HepG2 (cell line): Measurements from ENCODE around the gene OCSTAMP. TPM values are rescaled to one million over a fixed set of nuclear protein-coding genes. Genes with fewer than 3 reads are reported as not detected.

Experiments used
- FOXA1 ChIP-seq, 2 experiments: fragments of 450-650 bp in 1 of 2; sonication (generic) in 1 of 2; formaldehyde crosslinking in 1 of 2; IDR thresholded peaks; 2 replicates each; pipeline versions ENCODE4 v1.4.0 to v1.6.1; 2016 to 2020; ENCODE audit warnings: missing genetic modification reagents in 1 of 2
- GATAD2A ChIP-seq: IDR thresholded peaks from 2 replicates; pipeline ENCODE4 v1.6.1; 2016
- HOXD1 ChIP-seq: sonication (generic); formaldehyde crosslinking; IDR thresholded peaks from 2 replicates; pipeline ENCODE4 v1.5.0; 2020; ENCODE audit warnings: missing genetic modification reagents
- MAFF ChIP-seq: IDR thresholded peaks from 2 replicates; pipeline ENCODE4 v1.6.1; 2011; ENCODE audit warnings: low read depth, low read length, improper control_type of control experiment
- MAZ ChIP-seq, 2 experiments: sonication (generic) in 1 of 2; formaldehyde crosslinking in 1 of 2; IDR thresholded peaks; 2 replicates each; pipeline versions ENCODE4 v1.5.0 to v1.6.1; 2012 to 2020; ENCODE audit warnings: low read depth in 2 of 2, mild to moderate bottlenecking in 2 of 2, borderline replicate concordance in 1 of 2, improper control_type of control experiment in 1 of 2, low read length in 1 of 2, missing genetic modification reagents in 1 of 2, moderate library complexity in 1 of 2
- MED1 ChIP-seq: sonication (generic); formaldehyde crosslinking; IDR thresholded peaks from 2 replicates; pipeline ENCODE4 v1.4.0; 2020; ENCODE audit warnings: missing genetic modification reagents
- RAD51 ChIP-seq: fragments of 450-650 bp; IDR thresholded peaks from 2 replicates; pipeline ENCODE4 v1.6.1; 2016; ENCODE audit warnings: borderline replicate concordance
- SMARCE1 ChIP-seq: fragments of 450-650 bp; IDR thresholded peaks from 2 replicates; pipeline ENCODE4 v1.6.1; 2017; ENCODE audit warnings: borderline replicate concordance
- SRY ChIP-seq: sonication (generic); formaldehyde crosslinking; IDR thresholded peaks from 2 replicates; pipeline ENCODE4 v1.8.0; 2022; ENCODE audit warnings: mild to moderate bottlenecking, missing genetic modification reagents
- TAF15 ChIP-seq: fragments of 200-400 bp; formaldehyde crosslinking; IDR thresholded peaks from one replicate; pipeline ENCODE4 v1.6.1; 2018; ENCODE audit warnings: mild to moderate bottlenecking, low read depth, low read length; ENCODE audit not compliant: poor library complexity, severe bottlenecking
- ZBTB42 ChIP-seq: sonication (generic); formaldehyde crosslinking; IDR thresholded peaks from 2 replicates; pipeline ENCODE4 v1.5.0; 2020; ENCODE audit warnings: mild to moderate bottlenecking, missing genetic modification reagents
- ZFY ChIP-seq: sonication (generic); formaldehyde crosslinking; IDR thresholded peaks from 2 replicates; pipeline ENCODE4 v1.4.0; 2020; ENCODE audit warnings: missing genetic modification reagents
- ZNF530 ChIP-seq: sonication (generic); formaldehyde crosslinking; IDR thresholded peaks from 2 replicates; pipeline ENCODE4 v1.5.0; 2020; ENCODE audit warnings: low read depth, mild to moderate bottlenecking, missing genetic modification reagents
- ZNF546 ChIP-seq: sonication (generic); formaldehyde crosslinking; conservative IDR thresholded peaks from 2 replicates; pipeline ENCODE4 v1.8.1; 2023; ENCODE audit warnings: mild to moderate bottlenecking, missing genetic modification reagents
- ZNF556 ChIP-seq: sonication (generic); formaldehyde crosslinking; IDR thresholded peaks from 2 replicates; pipeline ENCODE4 v1.4.0; 2020; ENCODE audit warnings: mild to moderate bottlenecking, missing genetic modification reagents, borderline replicate concordance
- ZNF567 ChIP-seq: sonication (generic); formaldehyde crosslinking; IDR thresholded peaks from 2 replicates; pipeline ENCODE4 v1.8.1; 2023; ENCODE audit warnings: mild to moderate bottlenecking, missing genetic modification reagents, borderline replicate concordance
- ZNF672 ChIP-seq: sonication (generic); formaldehyde crosslinking; IDR thresholded peaks from 2 replicates; pipeline ENCODE4 v1.8.1; 2022; ENCODE audit warnings: missing genetic modification reagents
- ZNF773 ChIP-seq: sonication (generic); formaldehyde crosslinking; IDR thresholded peaks from 2 replicates; pipeline ENCODE4 v1.4.0; 2020; ENCODE audit warnings: missing genetic modification reagents, borderline replicate concordance
- polyA plus RNA-seq, 8 experiments: library from polyadenylated mRNA; depleted of rRNA in 3 of 8; stranded (reverse) in 7 of 8; unstranded in 1 of 8; fragments of >200 nt; fragmentation: Illumina TruSeq in 4 of 8; extraction: Trizol in 4 of 8; gene quantifications; 2 replicates each; pipeline versions ENCODE4 v1.2.1 to v1.2.3, GENCODE V29; 2011 to 2016; ENCODE audit warnings: low read depth in 4 of 8, missing spikeins in 1 of 8, mixed read lengths in 1 of 8; ENCODE audit not compliant: insufficient read depth in 1 of 8
- total RNA-seq, 5 experiments: library from RNA; depleted of rRNA; stranded (reverse); fragments of >200 nt; fragmentation: Illumina TruSeq; extraction: Trizol; gene quantifications; 2 replicates each; pipeline ENCODE4 v1.2.3, GENCODE V29; 2016; ENCODE audit warnings: low read depth in 1 of 5
- TF ChIP-seq, protein P1 (sequence below): sonication (generic); formaldehyde crosslinking; IDR thresholded peaks from 2 replicates; pipeline ENCODE4 v1.4.0; 2020; ENCODE audit warnings: missing genetic modification reagents, borderline replicate concordance
- TF ChIP-seq, protein P2 (sequence below): sonication (generic); formaldehyde crosslinking; IDR thresholded peaks from 2 replicates; pipeline ENCODE4 v1.4.0; 2020; ENCODE audit warnings: low read depth, mild to moderate bottlenecking, missing genetic modification reagents
- TF ChIP-seq, protein P3 (sequence below): sonication (generic); formaldehyde crosslinking; IDR thresholded peaks from 2 replicates; pipeline ENCODE4 v1.4.0; 2020; ENCODE audit warnings: missing genetic modification reagents
- TF ChIP-seq, protein P4 (sequence below): sonication (generic); formaldehyde crosslinking; IDR thresholded peaks from 2 replicates; pipeline ENCODE4 v1.5.0; 2020; ENCODE audit warnings: missing genetic modification reagents

Gene OCSTAMP
- total and polyA plus RNA-seq, 2 of the 13 experiments (the other 11 are each of a cell fraction or from before 2014, with no cell fraction given), result not detected

DNA sequence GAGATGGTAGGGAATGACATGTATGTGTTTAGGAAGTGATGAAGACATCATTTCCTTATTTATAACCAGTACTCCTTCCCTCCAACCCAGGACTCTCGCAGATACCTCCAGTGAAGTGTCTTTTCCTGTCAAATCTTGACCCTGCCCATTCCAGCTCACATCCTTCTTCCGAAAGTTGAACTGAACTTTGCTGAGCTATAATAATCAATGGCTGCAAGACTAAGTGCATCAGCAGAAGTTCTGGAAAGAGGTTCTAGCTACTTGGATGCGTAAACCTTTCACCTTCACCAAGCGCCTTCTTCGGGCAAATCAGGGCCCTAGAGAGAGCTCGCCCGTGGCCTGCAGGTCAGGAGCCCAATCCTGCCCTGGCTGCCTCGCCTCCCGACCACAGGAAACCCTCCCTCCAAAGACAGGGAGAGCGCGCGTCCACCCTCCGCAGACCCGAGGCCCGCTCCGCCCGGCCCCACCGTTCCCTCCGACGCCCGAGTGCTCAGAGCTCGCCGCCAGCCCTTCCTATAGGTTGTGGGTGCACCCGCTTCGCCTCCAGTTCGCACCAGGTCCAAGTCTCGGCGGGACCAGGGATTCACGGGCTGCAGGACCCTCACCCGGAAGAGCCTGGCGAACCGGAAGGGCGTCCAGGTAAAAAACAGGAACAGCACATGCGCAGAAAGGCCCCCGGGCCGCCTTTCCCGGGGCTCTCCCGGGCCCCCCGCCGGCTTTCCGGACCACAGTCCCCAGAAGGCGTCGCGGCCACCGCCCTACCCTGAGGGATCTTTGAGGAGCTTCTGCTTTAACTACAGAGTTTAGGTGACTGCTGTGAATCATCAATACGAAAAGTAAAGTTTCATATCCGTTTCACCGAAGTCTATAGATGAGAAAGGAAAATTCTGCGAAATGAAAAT is 37.3 kb downstream of the OCSTAMP start, which contains the start of gene ZNF334 (continued):
- TF ChIP-seq, protein P1, sequence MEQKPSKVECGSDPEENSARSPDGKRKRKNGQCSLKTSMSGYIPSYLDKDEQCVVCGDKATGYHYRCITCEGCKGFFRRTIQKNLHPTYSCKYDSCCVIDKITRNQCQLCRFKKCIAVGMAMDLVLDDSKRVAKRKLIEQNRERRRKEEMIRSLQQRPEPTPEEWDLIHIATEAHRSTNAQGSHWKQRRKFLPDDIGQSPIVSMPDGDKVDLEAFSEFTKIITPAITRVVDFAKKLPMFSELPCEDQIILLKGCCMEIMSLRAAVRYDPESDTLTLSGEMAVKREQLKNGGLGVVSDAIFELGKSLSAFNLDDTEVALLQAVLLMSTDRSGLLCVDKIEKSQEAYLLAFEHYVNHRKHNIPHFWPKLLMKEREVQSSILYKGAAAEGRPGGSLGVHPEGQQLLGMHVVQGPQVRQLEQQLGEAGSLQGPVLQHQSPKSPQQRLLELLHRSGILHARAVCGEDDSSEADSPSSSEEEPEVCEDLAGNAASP, result no peak
- TF ChIP-seq ZNF546 (CRISPR knock-in tag), result no peak
- TF ChIP-seq, protein P2, sequence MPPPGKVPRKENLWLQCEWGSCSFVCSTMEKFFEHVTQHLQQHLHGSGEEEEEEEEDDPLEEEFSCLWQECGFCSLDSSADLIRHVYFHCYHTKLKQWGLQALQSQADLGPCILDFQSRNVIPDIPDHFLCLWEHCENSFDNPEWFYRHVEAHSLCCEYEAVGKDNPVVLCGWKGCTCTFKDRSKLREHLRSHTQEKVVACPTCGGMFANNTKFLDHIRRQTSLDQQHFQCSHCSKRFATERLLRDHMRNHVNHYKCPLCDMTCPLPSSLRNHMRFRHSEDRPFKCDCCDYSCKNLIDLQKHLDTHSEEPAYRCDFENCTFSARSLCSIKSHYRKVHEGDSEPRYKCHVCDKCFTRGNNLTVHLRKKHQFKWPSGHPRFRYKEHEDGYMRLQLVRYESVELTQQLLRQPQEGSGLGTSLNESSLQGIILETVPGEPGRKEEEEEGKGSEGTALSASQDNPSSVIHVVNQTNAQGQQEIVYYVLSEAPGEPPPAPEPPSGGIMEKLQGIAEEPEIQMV, result no peak
- no peak for TF ChIP-seq TAF15
- TF ChIP-seq, protein P3, sequence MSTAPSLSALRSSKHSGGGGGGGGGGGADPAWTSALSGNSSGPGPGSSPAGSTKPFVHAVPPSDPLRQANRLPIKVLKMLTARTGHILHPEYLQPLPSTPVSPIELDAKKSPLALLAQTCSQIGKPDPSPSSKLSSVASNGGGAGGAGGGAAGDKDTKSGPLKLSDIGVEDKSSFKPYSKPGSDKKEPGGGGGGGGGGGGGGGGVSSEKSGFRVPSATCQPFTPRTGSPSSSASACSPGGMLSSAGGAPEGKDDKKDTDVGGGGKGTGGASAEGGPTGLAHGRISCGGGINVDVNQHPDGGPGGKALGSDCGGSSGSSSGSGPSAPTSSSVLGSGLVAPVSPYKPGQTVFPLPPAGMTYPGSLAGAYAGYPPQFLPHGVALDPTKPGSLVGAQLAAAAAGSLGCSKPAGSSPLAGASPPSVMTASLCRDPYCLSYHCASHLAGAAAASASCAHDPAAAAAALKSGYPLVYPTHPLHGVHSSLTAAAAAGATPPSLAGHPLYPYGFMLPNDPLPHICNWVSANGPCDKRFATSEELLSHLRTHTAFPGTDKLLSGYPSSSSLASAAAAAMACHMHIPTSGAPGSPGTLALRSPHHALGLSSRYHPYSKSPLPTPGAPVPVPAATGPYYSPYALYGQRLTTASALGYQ (CRISPR knock-in tag), result 0 out of 2 replicates have a peak, but pooled peaks have one; percentile 39
- no peak for TF ChIP-seq ZNF672 (CRISPR knock-in tag)
- TF ChIP-seq GATAD2A, result no peak; the same call in 1 of the 2 replicates
- TF ChIP-seq ZNF567, result no peak
- peak; percentile 58; the same call in 1 of the 2 replicates for TF ChIP-seq ZNF773 (CRISPR knock-in tag)
- no peak for TF ChIP-seq FOXA1 (IDR thresholded peaks at IDR 0.05)
- no peak for TF ChIP-seq FOXA1 (CRISPR knock-in tag; IDR thresholded peaks at IDR 0.05)
- TF ChIP-seq HOXD1 (CRISPR knock-in tag), result 0 out of 2 replicates have a peak, but pooled peaks have one; percentile 49
- TF ChIP-seq, protein P4, sequence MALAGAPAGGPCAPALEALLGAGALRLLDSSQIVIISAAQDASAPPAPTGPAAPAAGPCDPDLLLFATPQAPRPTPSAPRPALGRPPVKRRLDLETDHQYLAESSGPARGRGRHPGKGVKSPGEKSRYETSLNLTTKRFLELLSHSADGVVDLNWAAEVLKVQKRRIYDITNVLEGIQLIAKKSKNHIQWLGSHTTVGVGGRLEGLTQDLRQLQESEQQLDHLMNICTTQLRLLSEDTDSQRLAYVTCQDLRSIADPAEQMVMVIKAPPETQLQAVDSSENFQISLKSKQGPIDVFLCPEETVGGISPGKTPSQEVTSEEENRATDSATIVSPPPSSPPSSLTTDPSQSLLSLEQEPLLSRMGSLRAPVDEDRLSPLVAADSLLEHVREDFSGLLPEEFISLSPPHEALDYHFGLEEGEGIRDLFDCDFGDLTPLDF (CRISPR knock-in tag), result no peak
- no peak for TF ChIP-seq ZBTB42 (CRISPR knock-in tag)
- TF ChIP-seq MAZ (IDR thresholded peaks at IDR 0.05; ENCODE audit: borderline replicate concordance, low read depth, low read length), result no peak
- TF ChIP-seq MAZ (CRISPR knock-in tag; IDR thresholded peaks at IDR 0.05; ENCODE audit: low read depth), result no peak
- no peak for TF ChIP-seq SRY (CRISPR knock-in tag)
- TF ChIP-seq RAD51, result no peak
- peak; percentile 60 for TF ChIP-seq MED1 (CRISPR knock-in tag)
- TF ChIP-seq SMARCE1, result no peak
- no peak for TF ChIP-seq MAFF
- TF ChIP-seq ZNF556 (CRISPR knock-in tag), result no peak
- TF ChIP-seq ZFY (CRISPR knock-in tag), result peak; percentile 80
- TF ChIP-seq ZNF530 (CRISPR knock-in tag), result no peak
